Breast epithelium (tissue), 3 donors: Measurements from ENCODE around the gene SCAI.

ENCODE experiments used
- POLR2AphosphoS5 ChIP-seq, 3 donors: sonication (generic); formaldehyde crosslinking; IDR thresholded peaks; one replicate each; pipeline ENCODE4 v1.6.1; 2017; ENCODE audit warnings: antibody characterized with exemption in 3 of 3
- TF ChIP-seq, protein P1 (sequence below), 3 donors: fragments of 450-650 bp; IDR thresholded peaks; one replicate each; pipeline ENCODE4 v1.5.1; 2016 to 2017; ENCODE audit warnings: antibody characterized with exemption in 3 of 3, mild to moderate bottlenecking in 3 of 3, moderate library complexity in 3 of 3

DNA sequence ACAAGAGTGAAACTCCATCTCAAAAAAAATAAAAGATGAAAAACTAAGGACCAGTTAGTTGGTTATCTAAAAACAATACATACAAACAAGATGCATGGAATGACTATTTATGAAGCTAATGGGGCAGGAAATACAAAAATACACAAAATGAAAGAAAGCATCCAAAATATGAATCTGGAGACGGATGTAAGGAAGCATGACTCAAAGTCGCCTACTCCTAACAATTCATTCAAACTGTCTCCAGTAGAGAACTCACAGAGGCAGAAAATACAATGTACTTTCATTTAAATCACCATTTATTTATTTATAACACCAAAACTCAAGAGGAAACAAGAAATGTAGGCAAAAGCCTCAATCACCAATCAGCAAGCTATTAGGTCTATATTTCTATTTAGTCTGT is 68.4 kb downstream of the SCAI start:
- TF ChIP-seq, protein P1, sequence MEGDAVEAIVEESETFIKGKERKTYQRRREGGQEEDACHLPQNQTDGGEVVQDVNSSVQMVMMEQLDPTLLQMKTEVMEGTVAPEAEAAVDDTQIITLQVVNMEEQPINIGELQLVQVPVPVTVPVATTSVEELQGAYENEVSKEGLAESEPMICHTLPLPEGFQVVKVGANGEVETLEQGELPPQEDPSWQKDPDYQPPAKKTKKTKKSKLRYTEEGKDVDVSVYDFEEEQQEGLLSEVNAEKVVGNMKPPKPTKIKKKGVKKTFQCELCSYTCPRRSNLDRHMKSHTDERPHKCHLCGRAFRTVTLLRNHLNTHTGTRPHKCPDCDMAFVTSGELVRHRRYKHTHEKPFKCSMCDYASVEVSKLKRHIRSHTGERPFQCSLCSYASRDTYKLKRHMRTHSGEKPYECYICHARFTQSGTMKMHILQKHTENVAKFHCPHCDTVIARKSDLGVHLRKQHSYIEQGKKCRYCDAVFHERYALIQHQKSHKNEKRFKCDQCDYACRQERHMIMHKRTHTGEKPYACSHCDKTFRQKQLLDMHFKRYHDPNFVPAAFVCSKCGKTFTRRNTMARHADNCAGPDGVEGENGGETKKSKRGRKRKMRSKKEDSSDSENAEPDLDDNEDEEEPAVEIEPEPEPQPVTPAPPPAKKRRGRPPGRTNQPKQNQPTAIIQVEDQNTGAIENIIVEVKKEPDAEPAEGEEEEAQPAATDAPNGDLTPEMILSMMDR (IDR thresholded peaks at IDR 0.05): no peak
- TF ChIP-seq POLR2AphosphoS5 (IDR thresholded peaks at IDR 0.05): no peak
